H1 (cell line): ENCODE results near the gene CEACAM7. TPM values are rescaled to one million over a fixed set of nuclear protein-coding genes. Genes with fewer than 3 reads are reported as not detected.

Source experiments
- CTCF ChIA-PET: fragments of 300-600 bp; sonication (Branson Sonifier 250); formaldehyde crosslinking; loops from one replicate; lab custom pipeline; 2021; ENCODE audit not compliant: partially characterized antibody; lab: Charles Lee
- POLR2A ChIA-PET: fragments of 300-600 bp; sonication (Branson Sonifier 250); formaldehyde crosslinking; loops from one replicate; lab custom pipeline; 2021; ENCODE audit warnings: inconsistent platforms; ENCODE audit not compliant: partially characterized antibody; lab: Charles Lee
- DNase-seq, 2 experiments: peaks; one replicate each; pipeline versions ENCODE4 v3.0.0 to v3.0.0-alpha.2; 2010 to 2022; ENCODE audit warnings: low spot score in 2 of 2, low read depth in 1 of 2, mixed read lengths in 1 of 2
- FAIRE-seq: peaks from 2 replicates; lab custom pipeline; 2011; peaks lifted over from hg19 to GRCh38; lab: Jason Lieb, UNC
- H2AFZ ChIP-seq: 2 replicates; pipeline ENCODE4 v1.8.1; 2012; ENCODE audit warnings: low read length, inconsistent platforms
- H2AK5ac ChIP-seq: 2 replicates; pipeline ENCODE4 v1.6.1; 2013; ENCODE audit warnings: low read depth, low read length
- H2BK120ac ChIP-seq: replicated peaks from 2 replicates; pipeline ENCODE3; 2013; ENCODE audit warnings: low read depth, low read length, inconsistent platforms
- H2BK12ac ChIP-seq: 2 replicates; pipeline ENCODE4 v1.6.1; 2013; ENCODE audit warnings: low read depth, low read length
- H2BK15ac ChIP-seq: 2 replicates; pipeline ENCODE4 v1.6.1; 2013; ENCODE audit warnings: low read length
- H2BK20ac ChIP-seq: 2 replicates; pipeline ENCODE4 v1.6.1; 2013; ENCODE audit warnings: low read length
- H2BK5ac ChIP-seq: 2 replicates; pipeline ENCODE4 v1.6.1; 2013; ENCODE audit warnings: low read depth, low read length
- H3K14ac ChIP-seq: 2 replicates; pipeline ENCODE4 v1.6.1; 2013; ENCODE audit warnings: inconsistent platforms; ENCODE audit not compliant: insufficient read length
- H3K18ac ChIP-seq: 2 replicates; pipeline ENCODE4 v1.6.1; 2013; ENCODE audit warnings: low read length; ENCODE audit errors: extremely low read depth
- H3K23ac ChIP-seq: 2 replicates; pipeline ENCODE4 v1.6.1; 2013; ENCODE audit warnings: inconsistent platforms; ENCODE audit not compliant: insufficient read length
- H3K23me2 ChIP-seq: 2 replicates; pipeline ENCODE4 v1.6.1; 2013; ENCODE audit warnings: low read depth, low read length
- H3K27ac ChIP-seq: 2 replicates; pipeline ENCODE4 v1.6.1; 2011; ENCODE audit warnings: low read depth, low read length, inconsistent platforms
- H3K27me3 ChIP-seq, 4 experiments: replicated peaks in 1 of 4; 1 replicate in 1 of 4; 2 replicates in 3 of 4; pipeline versions ENCODE4 v1.6.1 to v1.8.1; 2011 to 2013; ENCODE audit warnings: low read length in 3 of 4, mild to moderate bottlenecking in 3 of 4, inconsistent platforms in 2 of 4, mixed read lengths in 2 of 4, moderate library complexity in 1 of 4; ENCODE audit not compliant: control insufficient read depth in 3 of 4, insufficient read depth in 3 of 4; ENCODE audit errors: extremely low read depth in 1 of 4
- H3K36me3 ChIP-seq, 4 experiments: 2 replicates each; pipeline versions ENCODE4 v1.6.1 to v1.8.1; 2011 to 2013; ENCODE audit warnings: mild to moderate bottlenecking in 4 of 4, low read length in 3 of 4, moderate library complexity in 2 of 4, control low read depth in 1 of 4, inconsistent platforms in 1 of 4; ENCODE audit not compliant: insufficient read depth in 4 of 4, control insufficient read depth in 2 of 4
- H3K4ac ChIP-seq: replicated peaks from 2 replicates; pipeline ENCODE3; 2013; ENCODE audit warnings: low read length, low read depth, mixed read lengths, inconsistent platforms; ENCODE audit not compliant: insufficient read length
- H3K4me1 ChIP-seq, 4 experiments: replicated peaks in 1 of 4; 1 replicate in 1 of 4; 2 replicates in 3 of 4; pipeline versions ENCODE4 v1.6.1 to v1.8.1; 2011 to 2013; ENCODE audit warnings: low read length in 3 of 4, inconsistent platforms in 2 of 4, mixed read lengths in 1 of 4; ENCODE audit not compliant: insufficient read depth in 4 of 4, control insufficient read depth in 3 of 4
- H3K4me2 ChIP-seq, 2 experiments: 2 replicates each; pipeline versions ENCODE4 v1.6.1 to v1.8.1; 2011 to 2013; ENCODE audit warnings: low read depth in 2 of 2, low read length in 2 of 2, control low read depth in 1 of 2, inconsistent platforms in 1 of 2, mild to moderate bottlenecking in 1 of 2; ENCODE audit not compliant: insufficient read depth in 1 of 2
- H3K4me3 ChIP-seq, 4 experiments: fragments of 200-600, 300-600 bp in 1 of 4; sonication (generic), shearing (Covaris generic), sonication (Bioruptor Twin) in 1 of 4; 2 replicates each; pipeline versions ENCODE4 v1.5.1 to v1.8.1; 2011 to 2016; ENCODE audit warnings: low read length in 4 of 4, low read depth in 3 of 4, control low read depth in 2 of 4, inconsistent platforms in 2 of 4, mild to moderate bottlenecking in 2 of 4, mixed read lengths in 1 of 4, moderate library complexity in 1 of 4; ENCODE audit not compliant: insufficient read depth in 2 of 4; ENCODE audit errors: extremely low read depth in 1 of 4
- H3K56ac ChIP-seq: replicated peaks from 2 replicates; pipeline ENCODE3; 2013; ENCODE audit warnings: low read depth, mild to moderate bottlenecking, mixed read lengths, low read length, inconsistent platforms; ENCODE audit not compliant: insufficient read length
- H3K79me1 ChIP-seq: 2 replicates; pipeline ENCODE4 v1.6.1; 2013; ENCODE audit warnings: low read depth, low read length, control low read depth
- H3K79me2 ChIP-seq, 2 experiments: 2 replicates each; pipeline versions ENCODE4 v1.6.1 to v1.8.1; 2012 to 2013; ENCODE audit warnings: low read length in 2 of 2, mild to moderate bottlenecking in 2 of 2, inconsistent platforms in 1 of 2; ENCODE audit not compliant: insufficient read depth in 2 of 2, control insufficient read depth in 1 of 2
- H3K9ac ChIP-seq, 4 experiments: replicated peaks in 1 of 4; 1 replicate in 1 of 4; 2 replicates in 3 of 4; pipeline versions ENCODE4 v1.6.1 to v1.8.1; 2011 to 2013; ENCODE audit warnings: low read depth in 3 of 4, low read length in 3 of 4, control low read depth in 2 of 4, mild to moderate bottlenecking in 2 of 4, moderate library complexity in 2 of 4, inconsistent platforms in 1 of 4; ENCODE audit errors: extremely low read depth in 1 of 4
- H3K9me3 ChIP-seq, 2 experiments: 2 replicates each; pipeline versions ENCODE4 v1.6.1 to v1.8.1; 2012 to 2013; ENCODE audit warnings: mild to moderate bottlenecking in 2 of 2, moderate library complexity in 2 of 2, control low read depth in 1 of 2, inconsistent platforms in 1 of 2, low read depth in 1 of 2, low read length in 1 of 2, mixed read lengths in 1 of 2; ENCODE audit not compliant: insufficient read depth in 2 of 2
- H4K20me1 ChIP-seq, 2 experiments: replicated peaks in 1 of 2; 2 replicates each; pipeline versions ENCODE3 to v1.8.1; 2011 to 2013; ENCODE audit warnings: inconsistent platforms in 2 of 2, low read length in 2 of 2, mild to moderate bottlenecking in 1 of 2; ENCODE audit not compliant: insufficient read depth in 2 of 2, control insufficient read depth in 1 of 2
- H4K5ac ChIP-seq: 2 replicates; pipeline ENCODE4 v1.6.1; 2013; ENCODE audit warnings: low read length, low read depth, mixed read lengths, inconsistent platforms; ENCODE audit not compliant: insufficient read length
- H4K8ac ChIP-seq: 2 replicates; pipeline ENCODE4 v1.8.0; 2013; ENCODE audit warnings: mild to moderate bottlenecking, moderate library complexity, low read length, inconsistent platforms; ENCODE audit not compliant: insufficient read depth; ENCODE audit errors: extremely low read depth
- H4K91ac ChIP-seq: replicated peaks from 2 replicates; pipeline ENCODE3; 2013; ENCODE audit warnings: low read length, mixed read lengths, inconsistent platforms; ENCODE audit not compliant: insufficient read length
- ASH2L ChIP-seq: fragments of 200-600, 300-600 bp; sonication (generic); IDR thresholded peaks from one replicate; pipeline ENCODE4 v1.7.1; 2017; ENCODE audit warnings: low read length
- JUN ChIP-seq: IDR thresholded peaks from 2 replicates; pipeline ENCODE4 v1.6.1; 2011; ENCODE audit warnings: low read depth, mild to moderate bottlenecking, improper control_type of control experiment, low read length
- NANOG ChIP-seq: IDR thresholded peaks from 2 replicates; pipeline ENCODE4 v1.6.1; 2011; ENCODE audit warnings: low read length, low read depth, mild to moderate bottlenecking, inconsistent platforms; ENCODE audit not compliant: insufficient read depth, poor library complexity, severe bottlenecking
- NRF1 ChIP-seq: IDR thresholded peaks from 2 replicates; pipeline ENCODE4 v1.6.1; 2011; ENCODE audit warnings: mild to moderate bottlenecking, low read depth, low read length, improper control_type of control experiment
- PHF8 ChIP-seq: fragments of 200-600 bp; sonication (generic); conservative IDR thresholded peaks from 2 replicates; pipeline ENCODE4 v1.7.1; 2012; ENCODE audit warnings: low read depth, mild to moderate bottlenecking, inconsistent platforms, low read length, moderate library complexity
- RBBP5 ChIP-seq: IDR thresholded peaks from 2 replicates; pipeline ENCODE4 v1.7.1; 2012; ENCODE audit warnings: low read depth, mild to moderate bottlenecking, inconsistent platforms, low read length, moderate library complexity, borderline replicate concordance
- RNF2 ChIP-seq: fragments of 200-900, 300-1000 bp; sonication (generic); IDR thresholded peaks from 2 replicates; pipeline ENCODE4 v1.7.1; 2016; ENCODE audit warnings: borderline replicate concordance, low read depth, mild to moderate bottlenecking, antibody characterized with exemption, low read length; ENCODE audit not compliant: poor library complexity, severe bottlenecking; ENCODE audit errors: missing control alignments
- SAP30 ChIP-seq: fragments of 300-600 bp; sonication (generic); IDR thresholded peaks from 2 replicates; pipeline ENCODE4 v1.7.1; 2012; ENCODE audit warnings: low read length, moderate library complexity, mild to moderate bottlenecking, inconsistent platforms; ENCODE audit not compliant: insufficient read depth, insufficient replicate concordance
- SIRT6 ChIP-seq: IDR thresholded peaks from one replicate; pipeline ENCODE4 v1.7.1; 2012; ENCODE audit warnings: low read length, inconsistent platforms
- SP2 ChIP-seq: IDR thresholded peaks from 2 replicates; pipeline ENCODE4 v1.6.1; 2012; ENCODE audit warnings: mild to moderate bottlenecking, low read length, inconsistent platforms
- SUZ12 ChIP-seq: fragments of 200-600 bp; sonication (generic); IDR thresholded peaks from 2 replicates; pipeline ENCODE4 v1.6.1; 2012; ENCODE audit warnings: mild to moderate bottlenecking, inconsistent platforms, low read length, moderate library complexity, mixed read lengths
- TAF7 ChIP-seq: optimal IDR thresholded peaks from 2 replicates; pipeline ENCODE3; 2011; ENCODE audit warnings: low read depth, mild to moderate bottlenecking, inconsistent platforms, low read length, moderate library complexity, borderline replicate concordance
- TBP ChIP-seq: IDR thresholded peaks from 2 replicates; pipeline ENCODE4 v1.6.1; 2011; ENCODE audit warnings: low read depth, low read length, improper control_type of control experiment
- YY1 ChIP-seq: IDR thresholded peaks from 2 replicates; pipeline ENCODE4 v1.6.1; 2011; ENCODE audit warnings: low read depth, mild to moderate bottlenecking, low read length
- WGBS, 2 experiments: shearing (Covaris generic) in 1 of 2; methylation state at CpG; one replicate each; pipeline versions ENCODE4 v1.1.6 to v1.1.7; 2013 to 2015; ENCODE audit warnings: low lambda C conversion rate in 2 of 2, mixed read lengths in 2 of 2, inconsistent platforms in 1 of 2, low coverage in 1 of 2, missing lambda C conversion rate in 1 of 2; ENCODE audit not compliant: insufficient replicate concordance in 2 of 2, insufficient coverage in 1 of 2, insufficient read length in 1 of 2; ENCODE audit errors: extremely low coverage in 1 of 2, missing lambda C conversion rate in 1 of 2; 5-methylcytosine and 5-hydroxymethylcytosine counted together
- polyA plus RNA-seq, 7 experiments: library from polyadenylated mRNA; depleted of rRNA in 3 of 7; stranded (reverse) in 5 of 7; unstranded in 2 of 7; fragments of >200 nt in 5 of 7; fragments of 200-250 nt in 2 of 7; gene quantifications; 1 replicate in 5 of 7; 2 replicates in 1 of 7; 4 replicates in 1 of 7; pipeline versions ENCODE4 v1.2.1 to v1.2.3, GENCODE V29; 2011 to 2013; ENCODE audit warnings: missing spikeins in 2 of 7, mixed read lengths in 2 of 7
- total RNA-seq: library from RNA; stranded (reverse); fragmentation: NEBNext Ultra II Directional; extraction: Animal tissue kit (Norgen Biotek cat#: 25700); gene quantifications from 2 replicates; pipeline ENCODE4 v1.2.1, GENCODE V29; 2021
- TF ChIP-seq, protein P1 (sequence below): IDR thresholded peaks from 2 replicates; pipeline ENCODE4 v1.6.1; 2012; ENCODE audit warnings: inconsistent platforms

CEACAM7 gene
- total and polyA plus RNA-seq, 2 of the 8 experiments (the other 6 are each of a cell fraction or from before 2014, with no cell fraction given): not detected

DNA sequence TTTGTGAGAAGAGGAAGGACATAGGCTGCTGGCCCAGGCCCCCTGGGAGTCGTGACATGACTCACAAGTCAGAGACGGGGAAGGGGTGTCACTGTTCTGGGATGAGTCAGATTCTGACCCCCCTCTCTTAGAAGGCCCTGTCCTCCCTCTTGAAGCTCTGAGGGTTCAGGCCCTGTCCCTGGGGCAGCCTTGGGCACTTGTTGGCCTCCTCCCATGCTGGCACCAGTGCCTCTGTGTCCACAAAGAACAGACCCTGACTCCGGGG is 2.7 kb upstream of the CEACAM7 start:
- H3K23ac ChIP-seq: no peak overlapping the region
- H4K91ac ChIP-seq: no peak overlapping the region
- no peak overlapping the region for H3K4me2 ChIP-seq
- H2AFZ ChIP-seq: no peak overlapping the region
- no peak overlapping the region for H3K14ac ChIP-seq
- no peak overlapping the region for H4K8ac ChIP-seq
- no peak overlapping the region for H3K9ac ChIP-seq
- no peak overlapping the region for H3K27ac ChIP-seq
- no peak overlapping the region for H3K18ac ChIP-seq
- CTCF ChIA-PET: interaction anchor here (0.8 to 1.2 kb wide), 4 partner anchors 8 to 250 kb away, joined by 3 to 5 read pairs (median 3); no protein-coding TSS in a partner anchor
- H3K4me3 ChIP-seq: no peak overlapping the region
- no peaks in the 10 kb centered on the region for H3K79me1 ChIP-seq
- peaks cover 69 to 84% of the 10 kb centered on the region in 2 experiments for H3K9me3 ChIP-seq
- POLR2A ChIA-PET: no interaction called here
- no peak for FAIRE-seq
- no peaks in the 10 kb centered on the region for H3K27me3 ChIP-seq
- H3K79me2 ChIP-seq: no peaks in the 10 kb centered on the region
- H4K5ac ChIP-seq: no peak overlapping the region
- H3K36me3 ChIP-seq: no peaks in the 10 kb centered on the region
- no peak overlapping the region for H2BK12ac ChIP-seq
- no peak overlapping the region for H2BK15ac ChIP-seq
- H3K4ac ChIP-seq: no peak overlapping the region
- no peak overlapping the region for H3K56ac ChIP-seq
- WGBS, 2 experiments: 86% methylated on average over 3 of the region's 3 CpGs; no CpG with 5 or more reads in 1 of the 2 experiments
- no peak overlapping the region for H2BK120ac ChIP-seq
- no peak overlapping the region for H2BK20ac ChIP-seq
- no peaks in the 10 kb centered on the region for H3K23me2 ChIP-seq
- no peaks in the 10 kb centered on the region for H3K4me1 ChIP-seq
- no peak for DNase-seq
- no peaks in the 10 kb centered on the region for H4K20me1 ChIP-seq
- no peak overlapping the region for H2BK5ac ChIP-seq
- H2AK5ac ChIP-seq: no peak overlapping the region
- no peak for TF ChIP-seq YY1
- no peak for TF ChIP-seq ASH2L
- no peak for TF ChIP-seq NRF1
- TF ChIP-seq, protein P1, sequence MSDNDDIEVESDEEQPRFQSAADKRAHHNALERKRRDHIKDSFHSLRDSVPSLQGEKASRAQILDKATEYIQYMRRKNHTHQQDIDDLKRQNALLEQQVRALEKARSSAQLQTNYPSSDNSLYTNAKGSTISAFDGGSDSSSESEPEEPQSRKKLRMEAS: no peak
- no peak for TF ChIP-seq RBBP5
- TF ChIP-seq SIRT6: no peak
- no peak for TF ChIP-seq RNF2
- TF ChIP-seq TAF7: no peak
- TF ChIP-seq SUZ12: no peak
- TF ChIP-seq TBP: no peak
- TF ChIP-seq JUN: no peak
- no peak for TF ChIP-seq SP2
- TF ChIP-seq NANOG: no peak
- no peak for TF ChIP-seq SAP30
- no peak for TF ChIP-seq PHF8
